ENCODE measurements around the gene SNTA1. TPM values are rescaled to one million over a fixed set of nuclear protein-coding genes. Genes with fewer than 3 reads are reported as not detected.

SNTA1 gene
- total RNA-seq, 5 donors from 2014 or later (not counting 1 experiment from before 2014, with no cell fraction given) = 4.4 to 7.8 (median 5.5) TPM

Other genes with a start within 250 kb of the SNTA1 start
- gene BPIFA3, start 226.4 kb downstream of the SNTA1 start, total RNA-seq = not detected
- not detected for gene BPIFA1, start 207.8 kb downstream of the SNTA1 start, total RNA-seq
- under 1 TPM in 2 of 5 donors, not detected in 3; 0.16 to 0.76 TPM for gene BPIFB1, start 160.5 kb downstream of the SNTA1 start, total RNA-seq
- gene CDK5RAP1, start 42.2 kb downstream of the SNTA1 start, total RNA-seq = 10 to 100 TPM; 42.1 to 54.3 (median 49.1) TPM
- gene CBFA2T2, start 46.3 kb upstream of the SNTA1 start, total RNA-seq = 10 to 100 TPM; 25.2 to 34.2 (median 31.0) TPM
- under 1 TPM in 4 of 5 donors, not detected in 1; 0.16 to 0.26 (median 0.22) TPM for gene C20orf144, start 218.6 kb upstream of the SNTA1 start, total RNA-seq
- 1 to 10 TPM; 1.1 to 7.9 (median 6.1) TPM for gene ACTL10, start 223.2 kb upstream of the SNTA1 start, total RNA-seq
- gene NECAB3, start 230.7 kb upstream of the SNTA1 start, total RNA-seq = 10 to 100 TPM in 3 of 5 donors, 1 to 10 TPM in 2; 8.5 to 33.9 (median 28.9) TPM
- 1 to 10 TPM; 1.8 to 7.4 (median 4.6) TPM for gene E2F1, start 242.6 kb upstream of the SNTA1 start, total RNA-seq